ENCODE measurements around the gene NIPBL. TPM values are rescaled to one million over a fixed set of nuclear protein-coding genes. Genes with fewer than 3 reads are reported as not detected.
"Not testable (repeated sequence)": the region's sequence is repeated elsewhere in the genome, so short reads cannot be mapped to it uniquely, and the experiment has no call there.

Gene NIPBL
- total RNA-seq, 1 donor from 2014 or later, result 63.0 TPM

- no peaks in the 10 kb centered on the region for H3K4me1 ChIP-seq
- H3K9me3 ChIP-seq, result no peaks in the 10 kb centered on the region
- H3K27ac ChIP-seq, result no peak overlapping the region
- TF ChIP-seq, protein P1, sequence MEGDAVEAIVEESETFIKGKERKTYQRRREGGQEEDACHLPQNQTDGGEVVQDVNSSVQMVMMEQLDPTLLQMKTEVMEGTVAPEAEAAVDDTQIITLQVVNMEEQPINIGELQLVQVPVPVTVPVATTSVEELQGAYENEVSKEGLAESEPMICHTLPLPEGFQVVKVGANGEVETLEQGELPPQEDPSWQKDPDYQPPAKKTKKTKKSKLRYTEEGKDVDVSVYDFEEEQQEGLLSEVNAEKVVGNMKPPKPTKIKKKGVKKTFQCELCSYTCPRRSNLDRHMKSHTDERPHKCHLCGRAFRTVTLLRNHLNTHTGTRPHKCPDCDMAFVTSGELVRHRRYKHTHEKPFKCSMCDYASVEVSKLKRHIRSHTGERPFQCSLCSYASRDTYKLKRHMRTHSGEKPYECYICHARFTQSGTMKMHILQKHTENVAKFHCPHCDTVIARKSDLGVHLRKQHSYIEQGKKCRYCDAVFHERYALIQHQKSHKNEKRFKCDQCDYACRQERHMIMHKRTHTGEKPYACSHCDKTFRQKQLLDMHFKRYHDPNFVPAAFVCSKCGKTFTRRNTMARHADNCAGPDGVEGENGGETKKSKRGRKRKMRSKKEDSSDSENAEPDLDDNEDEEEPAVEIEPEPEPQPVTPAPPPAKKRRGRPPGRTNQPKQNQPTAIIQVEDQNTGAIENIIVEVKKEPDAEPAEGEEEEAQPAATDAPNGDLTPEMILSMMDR (IDR thresholded peaks at IDR 0.05), result no peak
- no peaks in the 10 kb centered on the region for H3K36me3 ChIP-seq
- no peak for ATAC-seq
- DNase-seq, result no peak
- H3K27me3 ChIP-seq, result peaks cover 3% of the 10 kb centered on the region
- H3K4me3 ChIP-seq, result no peak overlapping the region
- intact Hi-C loops (cut with DNase I), result no loop called here
Observed at GRCh38 chr5:36841677-36842076, 34.9 kb upstream of the NIPBL start.

GRCh38 chr5:36842087-36842486, 34.5 kb upstream of the NIPBL start:
- TF ChIP-seq, protein P1 (IDR thresholded peaks at IDR 0.05), result no peak
- intact Hi-C loops (cut with DNase I), result no loop called here
- H3K27ac ChIP-seq, result no peak overlapping the region
- H3K36me3 ChIP-seq, result no peaks in the 10 kb centered on the region
- ATAC-seq (no peak), DNase-seq (no peak)
- peaks cover 3% of the 10 kb centered on the region for H3K27me3 ChIP-seq
- H3K4me3 ChIP-seq, result no peak overlapping the region
- no peaks in the 10 kb centered on the region for H3K4me1 ChIP-seq
- no peaks in the 10 kb centered on the region for H3K9me3 ChIP-seq

DNA sequence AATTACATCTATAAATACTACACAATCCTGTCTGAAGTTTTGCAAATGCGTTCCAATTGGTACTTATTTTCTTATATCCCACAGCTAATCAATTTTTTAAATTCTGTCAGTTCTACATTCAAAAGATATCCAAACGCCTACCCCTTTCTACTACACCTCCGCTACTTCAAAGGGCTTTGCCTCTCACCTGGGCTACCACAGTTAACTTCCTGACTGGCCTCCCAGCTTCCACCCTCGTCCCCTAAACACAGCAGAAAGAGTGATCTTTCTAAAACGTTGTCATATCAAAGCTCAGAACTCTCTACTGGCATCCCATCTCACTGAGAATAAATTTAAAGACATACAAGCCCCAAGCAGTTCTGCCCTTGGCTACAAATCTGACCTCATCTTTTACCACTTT, 32.3 kb upstream of the NIPBL start:
- Histone ChIP-seq H3K4me1 (no peaks in the 10 kb centered on the region), H3K27me3 (peaks cover 3% of the 10 kb centered on the region), H3K9me3 (no peaks in the 10 kb centered on the region), H3K27ac (no peak overlapping the region), H3K4me3 (no peak overlapping the region), H3K36me3 (no peaks in the 10 kb centered on the region)
- intact Hi-C loops (cut with DNase I), result no loop called here
- ATAC-seq, result no peak
- TF ChIP-seq, protein P1 (IDR thresholded peaks at IDR 0.05), result no peak
- DNase-seq, result no peak

- H3K4me3 ChIP-seq; H3K27me3 ChIP-seq; H3K9me3 ChIP-seq; H3K4me1 ChIP-seq; H3K27ac ChIP-seq; DNase-seq; intact Hi-C loops (cut with DNase I); H3K36me3 ChIP-seq; ATAC-seq: not testable (repeated sequence)
Observed at GRCh38 chr5:36848545-36848944, 28.0 kb upstream of the NIPBL start.

DNA sequence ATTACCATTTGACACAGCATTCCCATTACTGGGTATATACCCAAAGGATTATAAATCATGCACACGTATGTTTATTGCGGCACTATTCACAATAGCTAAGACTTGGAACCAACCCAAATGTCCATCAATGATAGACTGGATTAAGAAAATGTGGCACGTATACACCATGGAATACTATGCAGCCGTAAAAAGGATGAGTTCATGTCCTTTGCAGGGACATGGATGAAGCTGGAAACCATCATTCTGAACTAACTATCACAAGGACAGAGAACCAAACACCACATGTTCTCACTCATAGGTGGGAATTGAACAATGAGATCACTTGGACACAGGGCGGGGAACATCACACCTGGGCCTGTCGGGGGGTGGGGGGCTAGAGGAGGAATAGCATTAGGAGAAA, 23.7 kb upstream of the NIPBL start:
- H3K27ac ChIP-seq; ATAC-seq; H3K9me3 ChIP-seq; intact Hi-C loops (cut with DNase I); H3K36me3 ChIP-seq; H3K4me3 ChIP-seq; H3K27me3 ChIP-seq; H3K4me1 ChIP-seq; DNase-seq: not testable (repeated sequence)

GRCh38 chr5:36854402-36855140, 22.0 kb upstream of the NIPBL start:
- Histone ChIP-seq H3K27ac (no peak overlapping the region), H3K36me3 (no peaks in the 10 kb centered on the region), H3K4me1 (no peaks in the 10 kb centered on the region), H3K4me3 (no peak overlapping the region), H3K9me3 (no peaks in the 10 kb centered on the region), H3K27me3 (no peaks in the 10 kb centered on the region)
- DNase-seq (no peak), ATAC-seq (no peak)
- TF ChIP-seq, protein P1 (IDR thresholded peaks at IDR 0.05), result no peak
- intact Hi-C loops (cut with DNase I), result no loop called here

- intact Hi-C loops (cut with DNase I), result no loop called here
- Histone ChIP-seq H3K9me3 (no peaks in the 10 kb centered on the region), H3K27me3 (no peaks in the 10 kb centered on the region), H3K4me1 (no peaks in the 10 kb centered on the region), H3K36me3 (no peaks in the 10 kb centered on the region), H3K27ac (no peak overlapping the region), H3K4me3 (no peak overlapping the region)
- TF ChIP-seq, protein P1 (IDR thresholded peaks at IDR 0.05), result no peak
- ATAC-seq, result no peak
- DNase-seq, result no peak
Observed at GRCh38 chr5:36855141-36855495, 21.5 kb upstream of the NIPBL start.
